Left ventricle myocardium inferior (tissue), 1 donor: ENCODE measurements around the gene GHRL. TPM values are rescaled to one million over a fixed set of nuclear protein-coding genes. Genes with fewer than 3 reads are reported as not detected.

Source experiments
- DNase-seq: peaks from one replicate; pipeline ENCODE4 v3.0.0-alpha.2; 2020
- H3K27ac ChIP-seq: fragments of 200-600 bp; replicated peaks from 2 replicates; pipeline ENCODE4 v1.8.0; 2021
- H3K27me3 ChIP-seq: fragments of 200-600 bp; 2 replicates; pipeline ENCODE4 v1.8.0; 2021; ENCODE audit warnings: low read depth
- H3K36me3 ChIP-seq: fragments of 200-600 bp; 2 replicates; pipeline ENCODE4 v1.8.0; 2021
- H3K4me1 ChIP-seq: fragments of 200-600 bp; 2 replicates; pipeline ENCODE4 v1.8.0; 2021
- H3K4me3 ChIP-seq: fragments of 200-600 bp; 2 replicates; pipeline ENCODE4 v1.8.0; 2021; ENCODE audit warnings: mild to moderate bottlenecking, moderate library complexity
- H3K9me3 ChIP-seq: fragments of 200-600 bp; replicated peaks from 2 replicates; pipeline ENCODE4 v1.8.0; 2021
- intact Hi-C: fragments of 100-400 bp; cut with micrococcal nuclease; formaldehyde crosslinking; loops from one replicate; pipeline ENCODE4 v1.11.0; 2022
- total RNA-seq: library from RNA; stranded (reverse); fragmentation: NEBNext Ultra II Directional; extraction: Animal tissue kit (Norgen Biotek cat#: 25700); gene quantifications from one replicate; pipeline ENCODE4 v1.2.1, GENCODE V29; 2021
- TF ChIP-seq, protein P1 (sequence below): fragments of 200-600 bp; IDR thresholded peaks from 2 replicates; pipeline ENCODE4 v1.8.0; 2021; ENCODE audit warnings: antibody characterized with exemption, mild to moderate bottlenecking, borderline replicate concordance
- donor health status: DM: no; HTN: yes; CAD: no; lungs with severe emphysema.

GHRL gene
- total RNA-seq, 1 donor from 2014 or later: 0.25 TPM

DNA sequence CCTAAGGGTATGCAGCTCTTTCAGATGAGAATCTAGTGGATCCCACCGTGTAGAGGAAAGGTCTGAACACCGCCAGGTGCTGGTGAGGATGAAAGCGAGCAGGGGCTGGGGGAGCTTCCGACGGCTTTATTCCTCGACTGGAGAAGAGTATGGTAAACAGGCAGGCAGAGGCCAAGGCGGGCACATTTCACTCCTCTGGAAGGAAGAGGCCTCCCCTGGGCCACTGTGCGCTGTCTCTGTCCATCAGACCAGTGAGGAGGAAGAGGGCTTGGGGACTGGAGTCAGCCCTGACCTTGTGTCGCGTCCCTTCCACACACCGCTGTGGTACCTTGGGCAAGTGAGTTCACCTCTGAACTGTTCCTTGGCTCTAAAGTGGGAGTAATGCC, 4.2 kb downstream of the GHRL start:
- DNase-seq: no peak
- intact Hi-C loops: no loop called here
- TF ChIP-seq, protein P1, sequence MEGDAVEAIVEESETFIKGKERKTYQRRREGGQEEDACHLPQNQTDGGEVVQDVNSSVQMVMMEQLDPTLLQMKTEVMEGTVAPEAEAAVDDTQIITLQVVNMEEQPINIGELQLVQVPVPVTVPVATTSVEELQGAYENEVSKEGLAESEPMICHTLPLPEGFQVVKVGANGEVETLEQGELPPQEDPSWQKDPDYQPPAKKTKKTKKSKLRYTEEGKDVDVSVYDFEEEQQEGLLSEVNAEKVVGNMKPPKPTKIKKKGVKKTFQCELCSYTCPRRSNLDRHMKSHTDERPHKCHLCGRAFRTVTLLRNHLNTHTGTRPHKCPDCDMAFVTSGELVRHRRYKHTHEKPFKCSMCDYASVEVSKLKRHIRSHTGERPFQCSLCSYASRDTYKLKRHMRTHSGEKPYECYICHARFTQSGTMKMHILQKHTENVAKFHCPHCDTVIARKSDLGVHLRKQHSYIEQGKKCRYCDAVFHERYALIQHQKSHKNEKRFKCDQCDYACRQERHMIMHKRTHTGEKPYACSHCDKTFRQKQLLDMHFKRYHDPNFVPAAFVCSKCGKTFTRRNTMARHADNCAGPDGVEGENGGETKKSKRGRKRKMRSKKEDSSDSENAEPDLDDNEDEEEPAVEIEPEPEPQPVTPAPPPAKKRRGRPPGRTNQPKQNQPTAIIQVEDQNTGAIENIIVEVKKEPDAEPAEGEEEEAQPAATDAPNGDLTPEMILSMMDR: no peak
- Histone ChIP-seq H3K9me3 (no peaks in the 10 kb centered on the region), H3K4me3 (no peak overlapping the region), H3K4me1 (peaks cover 16% of the 10 kb centered on the region), H3K27me3 (no peaks in the 10 kb centered on the region), H3K27ac (no peak overlapping the region), H3K36me3 (peaks cover 63% of the 10 kb centered on the region)

GRCh38 chr3:10287936-10288574, 4.7 kb downstream of the GHRL start:
- TF ChIP-seq, protein P1: no peak
- Histone ChIP-seq H3K27ac (no peak overlapping the region), H3K27me3 (no peaks in the 10 kb centered on the region), H3K4me3 (no peak overlapping the region), H3K4me1 (peaks cover 19% of the 10 kb centered on the region), H3K9me3 (no peaks in the 10 kb centered on the region), H3K36me3 (peaks cover 63% of the 10 kb centered on the region)
- no peak for DNase-seq
- intact Hi-C loops: no loop called here

DNA sequence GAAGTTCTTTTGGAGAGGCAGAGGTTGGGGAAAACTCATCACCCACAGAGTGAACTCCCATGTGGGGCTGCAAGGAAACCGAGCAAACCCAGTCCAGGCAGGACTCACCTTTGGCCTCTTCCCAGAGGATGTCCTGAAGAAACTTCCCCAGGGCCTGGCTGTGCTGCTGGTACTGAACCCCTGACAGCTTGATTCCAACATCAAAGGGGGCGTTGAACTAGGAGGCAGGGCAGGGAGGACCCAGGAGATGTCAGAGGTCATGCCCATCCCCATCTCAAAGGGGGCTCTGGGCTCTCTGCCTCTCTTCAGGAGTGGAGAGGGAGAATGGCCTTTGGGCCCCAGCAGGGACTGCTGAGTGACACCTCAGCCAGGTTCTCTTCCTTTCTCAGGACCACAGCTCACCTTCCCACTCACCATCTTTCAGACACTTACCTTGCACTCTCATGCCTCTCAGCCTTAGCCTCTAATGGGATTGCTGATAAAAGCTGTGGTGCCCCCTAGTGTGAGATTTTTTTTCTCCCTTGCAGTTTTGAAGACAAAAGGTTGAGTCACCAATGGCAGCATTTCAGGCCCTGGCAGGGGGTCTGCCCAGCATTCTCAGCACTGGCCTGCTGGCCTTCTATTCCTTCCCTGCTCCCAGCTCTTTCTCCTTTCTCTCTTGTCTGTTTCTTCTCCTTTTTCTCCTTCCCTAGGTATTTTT, 6.0 kb downstream of the GHRL start:
- no peaks in the 10 kb centered on the region for H3K9me3 ChIP-seq
- no peak overlapping the region for H3K27ac ChIP-seq
- intact Hi-C loops: no loop called here
- TF ChIP-seq, protein P1: no peak
- DNase-seq: no peak
- no peak overlapping the region for H3K4me3 ChIP-seq
- peaks cover 19% of the 10 kb centered on the region for H3K4me1 ChIP-seq
- peaks cover 62% of the 10 kb centered on the region for H3K36me3 ChIP-seq
- no peaks in the 10 kb centered on the region for H3K27me3 ChIP-seq

GRCh38 chr3:10286133-10286524, 6.6 kb downstream of the GHRL start:
- TF ChIP-seq, protein P1: no peak

GRCh38 chr3:10285272-10286132, 7.2 kb downstream of the GHRL start:
- peaks cover 61% of the 10 kb centered on the region for H3K36me3 ChIP-seq
- no peaks in the 10 kb centered on the region for H3K9me3 ChIP-seq

More at GRCh38 chr3:10286133-10286524, 6.6 kb downstream of the GHRL start:
- no peak for DNase-seq
- intact Hi-C loops: no loop called here
- Histone ChIP-seq H3K27me3 (no peaks in the 10 kb centered on the region), H3K4me1 (peaks cover 19% of the 10 kb centered on the region), H3K36me3 (peaks cover 62% of the 10 kb centered on the region), H3K4me3 (no peak overlapping the region), H3K27ac (no peak overlapping the region), H3K9me3 (no peaks in the 10 kb centered on the region)

More at GRCh38 chr3:10285272-10286132, 7.2 kb downstream of the GHRL start:
- DNase-seq: no peak
- TF ChIP-seq, protein P1: no peak
- peaks cover 19% of the 10 kb centered on the region for H3K4me1 ChIP-seq
- H3K4me3 ChIP-seq: no peak overlapping the region
- H3K27ac ChIP-seq: no peak overlapping the region
- no peaks in the 10 kb centered on the region for H3K27me3 ChIP-seq
- intact Hi-C loops: no loop called here
